Activated CD4-positive, alpha-beta T cell treated with anti-CD3 and anti-CD28 coated beads, Interleukin-2, amount 50 U/mL, for 24 hours (primary cell): ENCODE measurements around the gene AKIRIN2.
A peak's percentile ranks its signal among the peaks of the same experiment; 100 is the strongest.
"Not testable (repeated sequence)": the region's sequence is repeated elsewhere in the genome, so short reads cannot be mapped to it uniquely, and the experiment has no call there.

ENCODE experiments used
- DNase-seq, 2 donors: peaks; one replicate each; pipeline ENCODE4 v3.0.0-alpha.2; 2020; ENCODE audit warnings: low read depth in 1 of 2, low spot score in 1 of 2

Gene AKIRIN2

GRCh38 chr6:87718662-87719433 lies 16.8 kb upstream of the AKIRIN2 start:
- no peak for DNase-seq

DNA sequence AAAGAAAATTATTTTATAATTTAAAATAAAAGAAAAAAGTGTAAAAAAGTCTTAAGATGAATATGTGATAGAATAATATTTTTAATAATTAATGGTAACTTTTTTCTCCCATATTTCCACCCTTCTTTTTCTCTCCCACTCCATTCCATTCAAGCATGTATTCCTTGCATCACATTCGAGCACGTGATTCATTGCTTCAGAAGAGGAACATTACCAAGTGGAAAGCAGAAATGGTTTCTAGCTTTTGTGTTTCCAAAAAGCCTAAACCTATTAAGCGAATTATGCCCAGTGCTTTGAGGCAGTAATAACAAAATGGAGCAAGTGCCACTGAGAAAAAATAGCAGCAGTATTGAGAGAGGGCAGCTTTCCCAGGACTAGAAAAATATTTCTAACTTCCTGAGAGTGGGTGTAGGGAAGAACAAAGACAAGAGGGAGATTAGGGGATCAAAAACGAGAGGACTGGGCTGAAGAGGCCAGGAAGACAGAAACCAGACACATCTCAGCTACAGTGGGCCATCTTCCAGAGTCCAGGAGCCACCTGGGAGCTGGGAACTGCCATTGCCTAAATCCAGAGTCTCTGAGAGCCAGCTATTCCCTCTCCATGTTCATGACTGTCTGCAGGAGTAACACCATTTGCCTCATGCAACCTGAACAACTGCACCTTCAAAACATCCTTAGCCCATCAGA lies 15.0 kb upstream of the AKIRIN2 start:
- DNase-seq, result no peak

- no peak for DNase-seq
These were observed 12.2 kb upstream of the AKIRIN2 start for GRCh38 chr6:87714093-87714842.

DNA sequence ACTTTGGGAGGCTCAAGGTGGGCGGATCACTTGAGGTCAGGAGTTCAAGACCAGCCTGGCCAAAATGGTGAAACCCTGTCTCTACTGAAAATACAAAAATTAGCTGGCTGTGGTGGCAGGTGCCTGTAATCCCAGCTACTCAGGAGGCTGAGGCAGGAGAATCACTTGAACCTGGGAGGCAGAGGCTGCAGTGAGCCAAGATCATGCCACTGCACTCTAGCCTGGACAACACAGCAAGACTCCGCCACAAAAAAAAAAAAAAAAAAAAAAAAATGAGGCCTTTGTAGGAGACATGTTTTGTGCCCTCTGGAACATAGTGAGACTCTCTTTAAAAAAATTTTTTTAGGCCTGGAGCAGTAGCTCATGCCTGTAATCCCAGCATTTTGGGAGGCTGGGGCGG lies 10.7 kb upstream of the AKIRIN2 start:
- not testable (repeated sequence) for DNase-seq

- DNase-seq, result no peak
These were observed 8.1 kb upstream of the AKIRIN2 start for GRCh38 chr6:87710090-87710489.

GRCh38 chr6:87708581-87709427 lies 6.8 kb upstream of the AKIRIN2 start:
- not testable (repeated sequence) for DNase-seq

DNA sequence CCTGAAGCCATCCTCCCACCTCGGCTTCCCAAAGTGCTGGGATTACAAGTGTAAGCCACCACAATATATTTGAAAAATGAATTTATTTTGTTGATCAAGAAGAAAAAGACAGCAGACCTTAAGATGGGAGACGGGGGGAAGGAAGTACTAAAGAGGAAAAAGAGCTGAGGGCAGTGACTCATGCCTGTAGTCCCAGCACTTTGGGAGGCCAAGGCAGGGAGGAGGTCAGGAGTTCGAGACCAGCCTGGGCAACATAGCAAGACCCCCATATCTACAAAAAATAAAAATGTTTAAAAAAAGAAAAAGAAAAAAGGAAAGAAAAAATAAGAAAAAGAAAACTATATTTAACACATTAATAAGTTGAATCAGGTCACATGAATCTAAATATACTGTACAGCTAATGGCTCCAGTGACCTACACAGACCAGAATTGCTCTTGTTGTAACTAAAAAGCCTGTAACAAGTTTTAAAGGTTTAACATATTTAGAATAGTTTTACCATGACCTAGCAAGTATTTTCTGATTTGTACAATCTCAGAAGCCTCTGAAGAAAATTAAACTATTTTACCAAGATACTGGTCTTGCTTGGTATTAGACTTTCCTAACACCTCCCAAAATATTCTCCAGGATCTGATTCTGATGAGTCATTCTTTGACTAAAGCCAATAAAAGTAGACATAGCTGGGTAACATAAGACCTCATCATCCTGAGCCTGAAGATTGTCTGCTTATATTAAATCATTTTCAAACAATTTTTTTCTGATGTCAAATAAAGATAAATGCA lies 4.3 kb upstream of the AKIRIN2 start:
- no peak for DNase-seq

DNA sequence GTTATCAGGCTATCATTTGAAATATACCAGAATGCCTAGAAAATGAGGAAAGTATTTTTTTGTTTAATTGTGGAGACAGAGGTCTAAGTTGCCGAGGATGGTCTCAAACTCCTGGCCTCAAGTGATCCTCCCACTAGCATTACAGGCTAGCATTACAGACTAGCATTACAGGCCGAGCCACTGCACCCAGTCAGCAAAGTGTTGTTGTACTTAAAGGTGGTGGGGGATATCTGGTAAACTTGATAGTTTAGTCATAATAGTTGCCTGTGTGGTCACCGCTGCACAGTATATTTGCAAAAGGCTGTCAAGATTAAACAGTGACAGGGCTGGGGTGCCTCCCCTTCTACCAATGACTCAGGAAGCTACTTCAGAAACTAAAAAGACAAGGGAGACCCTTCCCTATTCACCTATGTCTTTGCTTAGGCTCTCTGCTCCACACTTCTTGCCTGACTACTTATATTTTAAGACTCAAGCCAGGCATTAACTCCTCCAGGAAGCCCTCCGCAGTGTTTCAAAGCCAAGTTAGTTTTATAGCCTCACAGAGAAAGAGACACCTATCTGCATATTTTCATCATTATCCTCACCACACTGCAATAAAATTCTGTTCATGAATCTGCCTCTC lies 3.1 kb upstream of the AKIRIN2 start:
- DNase-seq, result peak in 1 of 2 donors; percentile 9

- DNase-seq, result not testable (repeated sequence)
These were observed 1.0 kb upstream of the AKIRIN2 start for GRCh38 chr6:87703039-87703438.

DNA sequence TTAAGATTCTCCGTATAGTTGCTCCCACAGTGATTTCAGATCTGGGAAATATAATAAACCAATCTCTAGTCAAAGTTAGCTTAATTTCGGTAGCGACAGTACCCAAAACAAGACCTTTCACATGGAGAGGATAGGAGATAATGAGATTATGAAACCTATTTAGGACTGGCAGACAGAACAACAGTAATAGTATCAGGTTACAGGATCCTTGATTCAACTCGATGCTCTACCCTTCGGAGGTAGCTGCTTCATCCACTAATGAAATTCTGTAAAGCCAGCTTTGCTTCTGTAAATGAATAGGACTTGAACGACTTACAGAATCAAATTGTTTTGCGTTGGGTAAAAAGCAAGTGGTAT lies 534 bp upstream of the AKIRIN2 start:
- DNase-seq, result no peak

DNA sequence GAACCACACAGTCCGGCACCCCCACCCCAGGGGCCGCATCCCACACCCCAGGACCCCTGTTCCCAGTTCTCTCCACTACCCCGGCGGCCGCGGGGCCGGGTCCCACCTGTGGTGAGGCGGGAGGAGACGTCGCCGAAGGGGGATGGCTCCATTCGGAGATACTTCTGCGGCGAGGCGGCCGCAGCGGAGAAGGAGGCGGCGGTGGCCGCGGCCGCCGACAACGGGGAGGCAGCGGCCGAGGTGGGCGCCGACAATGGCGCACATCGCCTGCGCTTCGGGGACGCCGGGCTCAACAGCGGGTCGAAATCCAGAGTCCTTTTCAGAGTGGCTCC lies 723 bp downstream of the AKIRIN2 start:
- peak; percentile 16 to 37 for DNase-seq

- DNase-seq, result peak; percentile 12 to 28
These were observed 1.4 kb downstream of the AKIRIN2 start for GRCh38 chr6:87700397-87701343.

DNA sequence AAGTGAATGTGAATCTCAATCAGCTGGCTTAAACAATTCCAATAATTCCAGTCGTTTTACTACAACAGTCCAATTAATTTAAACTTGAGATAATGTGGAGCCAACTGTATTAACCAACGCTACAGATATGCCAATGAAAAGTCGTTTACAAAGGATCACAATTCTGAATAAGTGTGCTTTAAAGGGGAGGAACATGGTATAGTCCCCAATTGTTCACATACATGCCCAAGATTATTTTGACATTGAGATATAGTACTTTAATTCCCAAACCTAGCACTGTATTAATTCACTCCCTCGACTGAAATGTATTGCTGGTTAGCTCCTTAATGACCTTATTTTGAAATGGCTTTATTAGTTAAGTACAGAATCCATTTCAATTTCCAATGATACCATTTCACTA lies 2.5 kb downstream of the AKIRIN2 start:
- DNase-seq, result no peak

- no peak for DNase-seq
These were observed 3.5 kb downstream of the AKIRIN2 start for GRCh38 chr6:87698547-87699006.

DNA sequence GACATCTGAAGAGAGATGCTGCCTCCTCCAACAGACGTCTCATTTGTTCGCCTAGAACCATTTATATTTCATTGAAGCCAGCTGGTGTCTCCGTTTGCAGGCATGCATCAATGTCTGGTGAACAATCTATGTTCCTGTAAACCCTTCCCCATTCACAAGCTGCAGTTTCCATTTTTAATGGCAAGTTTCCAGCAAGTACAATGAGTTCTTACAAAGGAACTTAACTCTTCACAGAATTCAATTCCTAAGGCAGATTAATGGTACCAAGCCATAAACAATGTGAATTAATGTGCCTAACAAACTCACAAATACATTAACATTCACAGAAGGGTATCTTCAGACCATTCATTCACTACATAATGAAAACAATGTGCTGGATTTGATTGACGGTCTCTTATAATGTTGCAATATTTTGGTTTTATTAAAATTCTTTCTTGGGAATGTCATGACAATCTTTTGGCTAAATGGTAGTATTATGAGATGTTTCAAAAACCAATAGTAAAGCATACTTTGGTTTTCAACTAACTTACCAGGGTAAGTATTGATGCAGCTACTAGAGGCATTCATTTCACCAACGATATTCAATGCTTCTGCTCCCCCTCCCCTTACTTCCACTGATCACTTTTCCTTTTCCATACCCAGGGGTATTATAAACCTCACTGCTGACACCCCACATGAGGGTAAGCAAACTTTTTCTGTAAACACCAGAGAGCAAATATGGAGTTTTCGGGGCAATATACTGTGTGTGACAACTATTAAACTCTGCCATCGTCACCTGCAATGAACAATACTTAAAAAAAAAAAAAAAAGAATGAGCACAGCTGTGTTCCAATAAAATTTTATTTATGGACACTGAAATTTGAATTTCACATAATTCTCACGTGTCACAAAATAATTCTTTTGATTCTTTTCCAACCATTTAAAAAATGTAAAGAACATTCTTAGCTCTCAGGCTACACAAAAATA lies 4.2 kb downstream of the AKIRIN2 start:
- no peak for DNase-seq

GRCh38 chr6:87696817-87697216 lies 5.2 kb downstream of the AKIRIN2 start:
- not testable (repeated sequence) for DNase-seq

DNA sequence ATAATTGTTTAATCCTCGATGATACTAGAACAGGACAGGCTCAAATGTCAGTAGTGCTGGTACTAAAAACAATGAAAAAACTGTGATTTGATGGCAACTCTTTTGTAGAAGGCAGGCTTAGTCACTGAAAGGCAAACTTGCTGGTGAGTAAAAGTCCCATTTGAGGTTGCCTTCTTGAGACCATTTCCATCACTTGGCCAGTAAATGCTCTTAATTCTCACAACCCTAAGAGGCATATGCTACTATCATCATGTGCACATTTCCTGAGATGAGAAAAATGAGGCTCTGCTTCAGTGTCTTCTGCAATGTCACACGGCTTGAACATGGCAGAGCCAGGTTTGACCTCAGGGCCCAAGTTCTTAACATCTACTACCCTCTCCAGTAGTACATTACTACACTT lies 9.9 kb downstream of the AKIRIN2 start:
- no peak for DNase-seq

DNA sequence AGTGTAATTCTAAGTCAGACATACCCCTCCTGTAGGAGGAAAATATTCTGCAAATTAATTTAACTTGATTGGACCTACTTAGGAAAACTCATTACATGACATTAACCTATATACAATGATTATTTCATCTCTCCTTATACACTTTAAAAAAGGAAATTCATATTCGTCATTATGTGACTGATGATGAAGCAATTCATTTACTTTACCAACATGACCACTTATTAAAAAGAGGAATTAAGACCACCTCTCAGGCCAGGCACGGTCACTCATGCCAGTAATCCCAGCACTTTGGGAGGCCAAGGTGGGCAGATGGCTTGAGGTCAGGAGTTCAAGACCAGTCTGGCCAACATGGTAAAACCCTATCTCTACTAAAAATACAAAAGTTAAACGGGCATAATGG lies 11.6 kb downstream of the AKIRIN2 start:
- no peak for DNase-seq
